Panc1 (cell line): ENCODE measurements around the gene CPA2.

Experiments used
- CTCF ChIP-seq: fragments of 450-650 bp; IDR thresholded peaks from 2 replicates; pipeline ENCODE4 v1.5.1; 2017; ENCODE audit warnings: mild to moderate bottlenecking
- POLR2AphosphoS5 ChIP-seq: IDR thresholded peaks from 2 replicates; pipeline ENCODE4 v1.6.1; 2012; ENCODE audit warnings: mild to moderate bottlenecking, low read depth, low read length, moderate library complexity
- REST ChIP-seq, 2 experiments: IDR thresholded peaks; 2 replicates each; pipeline ENCODE4 v1.6.1; 2011 to 2012; ENCODE audit warnings: low read depth in 2 of 2, control low read depth in 1 of 2, low read length in 1 of 2, mild to moderate bottlenecking in 1 of 2, moderate library complexity in 1 of 2; ENCODE audit not compliant: insufficient read depth in 1 of 2

- TF ChIP-seq CTCF (no peak), REST (IDR thresholded peaks at IDR 0.05; ENCODE audit: insufficient read depth in 1 of 2, low read depth in 2 of 2, low read length in 1 of 2) (no peak), POLR2AphosphoS5 (no peak)
These were observed 34.9 kb downstream of the CPA2 start for GRCh38 chr7:130301501-130302020.
